NB4 (cell line): ENCODE data around the gene CASKIN2.
"Not testable (repeated sequence)": the region's sequence is repeated elsewhere in the genome, so short reads cannot be mapped to it uniquely, and the experiment has no call there.

Source experiments
- CTCF ChIP-seq: IDR thresholded peaks from one replicate; pipeline ENCODE4 v1.5.1; 2012; ENCODE audit warnings: low read depth, low read length
- MAX ChIP-seq: IDR thresholded peaks from 2 replicates; pipeline ENCODE4 v1.6.1; 2011; ENCODE audit warnings: low read depth, low read length
- MYC ChIP-seq: IDR thresholded peaks from 2 replicates; pipeline ENCODE4 v1.6.1; 2011; ENCODE audit warnings: low read depth, low read length
- POLR2A ChIP-seq: IDR thresholded peaks from 2 replicates; pipeline ENCODE4 v1.6.1; 2011; ENCODE audit warnings: mild to moderate bottlenecking; ENCODE audit not compliant: insufficient read length; ENCODE audit errors: extremely low read depth

- TF ChIP-seq MAX, CTCF, MYC, POLR2A: not testable (repeated sequence)
These were observed 37.9 kb downstream of the CASKIN2 start for GRCh38 chr17:75477490-75477862.
